ENCODE data around the gene KCNH4.

KCNH4 gene

DNA sequence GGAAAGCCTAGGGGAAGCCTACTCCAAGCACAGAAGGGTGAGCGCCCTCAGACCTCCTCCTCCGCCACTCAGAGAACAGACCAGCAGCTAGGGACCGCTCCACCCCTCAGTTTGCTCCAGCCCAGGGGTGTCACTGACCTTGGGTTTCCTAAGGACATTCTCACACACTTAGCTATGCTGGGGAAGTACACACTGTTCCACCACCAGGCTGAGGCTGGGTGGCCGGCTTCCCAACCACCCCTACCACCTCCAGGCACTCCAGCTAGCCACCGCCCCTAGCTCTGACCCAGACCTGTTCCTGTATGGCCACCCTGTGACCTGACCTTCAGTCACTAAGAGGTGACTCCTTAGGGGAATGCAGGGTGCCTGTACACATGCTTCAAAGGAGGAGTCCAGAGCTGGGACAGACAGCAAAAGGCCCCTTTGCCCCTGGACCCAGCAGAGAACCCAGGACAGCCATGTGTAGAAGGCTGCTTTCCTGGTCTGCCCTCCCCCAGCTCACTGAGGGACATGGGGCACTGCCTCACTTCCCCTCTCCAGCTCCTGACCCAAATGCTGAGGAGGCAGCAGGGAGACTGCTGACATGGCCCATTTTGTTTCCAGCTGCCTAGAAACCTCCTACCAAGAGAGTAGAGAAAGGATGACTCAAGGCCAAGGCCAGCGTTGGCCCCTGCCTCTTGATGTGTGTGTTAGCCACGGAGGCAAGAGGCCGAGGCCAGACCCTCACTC, 51.7 kb downstream of the KCNH4 start:
- Histone ChIP-seq H3K36me3 (ENCODE audit: insufficient read depth, low read length) (peaks cover 10% of the 10 kb centered on the region; the same call in 1 of the 2 replicates), H3K9ac (ENCODE audit: low read depth, low read length) (no peak overlapping the region), H3K9me3 (ENCODE audit: control insufficient read depth, insufficient read depth, low read length) (no peaks in the 10 kb centered on the region), H3K4me1 (ENCODE audit: insufficient read depth, low read length) (no peaks in the 10 kb centered on the region; the same call in 1 of the 2 replicates)

DNA sequence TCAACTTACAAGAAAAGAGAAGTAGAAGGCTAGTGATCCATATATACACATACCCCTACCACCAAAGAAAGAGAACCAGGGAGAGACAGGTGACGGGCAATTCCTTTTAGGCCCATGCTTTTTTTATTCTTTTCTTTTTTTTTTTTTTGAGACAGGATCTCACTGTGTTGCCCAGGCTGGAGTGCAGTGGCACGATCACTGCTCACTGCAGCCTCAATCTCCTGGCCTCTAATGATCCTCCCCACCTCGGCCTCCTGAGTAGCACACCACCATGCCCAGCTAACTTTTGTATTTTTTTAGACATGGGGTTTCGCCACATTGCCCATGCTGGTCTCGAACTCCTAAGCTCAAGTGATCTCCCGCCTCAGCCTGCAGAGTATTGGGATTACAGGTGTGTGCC, 53.5 kb downstream of the KCNH4 start:
- Histone ChIP-seq H3K36me3 (ENCODE audit: insufficient read depth, low read length) (peaks cover 10% of the 10 kb centered on the region; the same call in 1 of the 2 replicates), H3K9ac (ENCODE audit: low read depth, low read length) (no peak overlapping the region)

DNA sequence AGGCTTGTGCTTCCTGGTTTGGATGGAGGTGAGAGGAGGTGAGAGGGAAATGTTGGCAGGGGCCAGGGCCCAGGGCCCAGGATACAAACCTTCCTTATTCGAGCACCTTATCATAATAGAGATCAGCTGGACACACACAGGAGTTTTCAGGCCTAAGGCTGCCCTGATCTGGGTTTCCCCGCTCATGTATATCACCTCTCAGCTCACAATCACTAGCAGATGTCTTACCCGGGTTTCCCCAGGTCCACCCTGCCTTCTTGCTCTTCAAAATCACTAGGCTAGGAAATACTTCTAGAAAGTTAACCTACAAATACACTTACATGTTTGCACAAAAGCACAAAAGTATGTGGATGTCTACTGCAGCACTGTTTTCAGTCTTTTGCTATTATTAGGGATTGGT, 54.1 kb downstream of the KCNH4 start:
- Histone ChIP-seq H3K36me3 (ENCODE audit: insufficient read depth, low read length) (peaks cover 10% of the 10 kb centered on the region; the same call in 1 of the 2 replicates), H3K9me3 (ENCODE audit: control insufficient read depth, insufficient read depth, low read length) (no peaks in the 10 kb centered on the region), H3K4me1 (ENCODE audit: insufficient read depth, low read length) (peaks cover 4% of the 10 kb centered on the region; the same call in 1 of the 2 replicates), H3K9ac (ENCODE audit: low read depth, low read length) (no peak overlapping the region)

More for the DNA sequence above, 53.5 kb downstream of the KCNH4 start:
- Histone ChIP-seq H3K4me1 (ENCODE audit: insufficient read depth, low read length) (peaks cover 4% of the 10 kb centered on the region; the same call in 1 of the 2 replicates), H3K9me3 (ENCODE audit: control insufficient read depth, insufficient read depth, low read length) (no peaks in the 10 kb centered on the region)

DNA sequence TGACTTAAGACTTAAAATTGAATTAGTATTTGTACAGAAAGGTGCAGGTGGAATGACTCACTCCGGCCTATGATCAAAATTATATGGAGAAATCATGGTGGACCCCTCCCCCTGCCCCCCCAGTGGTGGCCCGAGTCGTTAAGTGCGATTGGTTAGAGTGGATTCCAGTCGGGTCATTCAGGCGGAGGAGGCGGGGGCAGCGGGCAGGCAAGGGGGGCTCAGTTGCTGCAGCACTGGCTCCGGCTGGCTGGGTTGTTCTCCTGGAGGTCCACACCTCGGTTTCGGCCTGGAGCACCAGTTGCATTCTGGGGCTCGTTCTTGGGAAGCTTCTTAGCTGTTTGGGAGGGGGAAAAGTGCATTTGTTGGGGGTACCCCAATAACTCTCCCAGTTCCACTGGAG, 55.4 kb downstream of the KCNH4 start:
- Histone ChIP-seq H3K36me3 (ENCODE audit: insufficient read depth, low read length) (peaks cover 10% of the 10 kb centered on the region; the same call in 1 of the 2 replicates), H3K9ac (ENCODE audit: low read depth, low read length) (no peak overlapping the region), H3K4me1 (ENCODE audit: insufficient read depth, low read length) (peaks cover 7% of the 10 kb centered on the region), H3K9me3 (ENCODE audit: control insufficient read depth, insufficient read depth, low read length) (no peaks in the 10 kb centered on the region)

DNA sequence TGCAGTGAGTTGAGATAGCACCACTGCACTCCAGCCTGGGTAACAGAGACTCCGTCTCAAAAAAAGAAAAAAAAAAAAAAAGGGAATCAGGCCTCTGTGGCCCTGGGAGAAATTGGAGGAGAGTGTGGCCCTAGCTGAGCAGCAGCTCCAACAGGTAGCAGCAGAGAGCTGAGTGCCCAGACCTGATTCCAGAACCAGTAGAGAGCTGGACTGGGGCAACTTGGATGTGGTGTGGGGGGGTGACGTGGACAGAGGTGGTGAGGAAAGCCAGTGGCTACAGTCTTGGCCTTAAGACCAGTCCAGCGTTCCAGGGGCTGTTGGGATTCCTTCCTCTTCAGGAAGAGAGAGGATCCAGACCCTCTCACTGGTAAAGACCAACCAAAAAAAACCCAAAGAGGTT, 56.7 kb downstream of the KCNH4 start:
- peaks cover 10% of the 10 kb centered on the region; the same call in 1 of the 2 replicates for H3K36me3 ChIP-seq (ENCODE audit: insufficient read depth, low read length)
- no peak overlapping the region for H3K9ac ChIP-seq (ENCODE audit: low read depth, low read length)
- no peaks in the 10 kb centered on the region for H3K9me3 ChIP-seq (ENCODE audit: control insufficient read depth, insufficient read depth, low read length)
- H3K4me1 ChIP-seq (ENCODE audit: insufficient read depth, low read length) = peaks cover 11% of the 10 kb centered on the region

DNA sequence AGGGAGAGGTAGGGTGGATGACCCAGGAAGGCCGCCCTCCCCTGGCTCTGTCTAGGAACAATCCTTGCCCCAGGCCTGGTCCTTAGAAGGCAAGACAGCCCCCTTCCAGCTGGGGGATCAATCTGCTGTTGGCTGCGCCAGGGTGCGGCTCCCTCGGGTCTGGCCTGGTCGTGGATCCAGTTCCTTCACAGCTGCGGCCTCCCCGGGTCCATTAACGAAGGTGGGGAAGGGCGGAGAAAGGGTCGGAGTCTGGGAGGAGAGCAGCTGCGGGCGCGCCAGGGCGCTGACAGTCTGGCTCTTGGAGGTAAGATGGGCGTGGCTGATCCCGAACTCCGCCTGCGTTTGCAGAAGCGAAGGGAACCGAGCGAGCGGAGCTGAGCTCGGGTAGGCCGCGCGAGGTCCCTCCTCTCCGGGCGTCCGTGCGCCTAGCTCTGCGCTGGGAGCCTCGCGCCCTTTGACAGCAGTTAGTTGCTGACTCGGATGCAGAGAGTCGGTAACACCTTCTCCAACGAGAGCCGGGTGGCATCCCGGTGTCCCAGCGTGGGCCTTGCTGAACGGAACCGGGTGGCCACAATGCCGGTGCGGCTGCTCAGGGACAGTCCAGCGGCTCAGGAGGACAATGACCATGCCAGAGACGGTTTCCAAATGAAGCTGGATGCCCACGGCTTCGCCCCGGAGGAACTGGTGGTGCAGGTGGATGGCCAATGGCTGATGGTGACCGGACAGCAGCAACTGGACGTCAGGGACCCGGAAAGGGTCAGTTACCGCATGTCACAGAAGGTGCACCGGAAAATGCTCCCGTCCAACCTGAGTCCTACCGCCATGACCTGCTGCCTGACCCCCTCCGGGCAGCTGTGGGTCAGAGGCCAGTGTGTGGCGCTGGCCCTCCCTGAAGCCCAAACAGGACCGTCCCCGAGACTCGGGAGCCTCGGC, 58.3 kb downstream of the KCNH4 start, which contains the start of gene HSPB9:
Gene HSPB9 (plus strand): TSS at position 434 of the 933 bp plus-strand sequence. CDS start 47 bp downstream, at position 481.
- H3K9me3 ChIP-seq (ENCODE audit: control insufficient read depth, insufficient read depth, low read length) = no peaks in the 10 kb centered on the region
- peaks cover 11% of the 10 kb centered on the region for H3K4me1 ChIP-seq (ENCODE audit: insufficient read depth, low read length)
- H3K9ac ChIP-seq (ENCODE audit: low read depth, low read length) = peak within 1 kb of the TSS; percentile 15; the same call in 1 of the 2 replicates
- peaks cover 4% of the 10 kb centered on the region; the same call in 1 of the 2 replicates for H3K36me3 ChIP-seq (ENCODE audit: insufficient read depth, low read length)

DNA sequence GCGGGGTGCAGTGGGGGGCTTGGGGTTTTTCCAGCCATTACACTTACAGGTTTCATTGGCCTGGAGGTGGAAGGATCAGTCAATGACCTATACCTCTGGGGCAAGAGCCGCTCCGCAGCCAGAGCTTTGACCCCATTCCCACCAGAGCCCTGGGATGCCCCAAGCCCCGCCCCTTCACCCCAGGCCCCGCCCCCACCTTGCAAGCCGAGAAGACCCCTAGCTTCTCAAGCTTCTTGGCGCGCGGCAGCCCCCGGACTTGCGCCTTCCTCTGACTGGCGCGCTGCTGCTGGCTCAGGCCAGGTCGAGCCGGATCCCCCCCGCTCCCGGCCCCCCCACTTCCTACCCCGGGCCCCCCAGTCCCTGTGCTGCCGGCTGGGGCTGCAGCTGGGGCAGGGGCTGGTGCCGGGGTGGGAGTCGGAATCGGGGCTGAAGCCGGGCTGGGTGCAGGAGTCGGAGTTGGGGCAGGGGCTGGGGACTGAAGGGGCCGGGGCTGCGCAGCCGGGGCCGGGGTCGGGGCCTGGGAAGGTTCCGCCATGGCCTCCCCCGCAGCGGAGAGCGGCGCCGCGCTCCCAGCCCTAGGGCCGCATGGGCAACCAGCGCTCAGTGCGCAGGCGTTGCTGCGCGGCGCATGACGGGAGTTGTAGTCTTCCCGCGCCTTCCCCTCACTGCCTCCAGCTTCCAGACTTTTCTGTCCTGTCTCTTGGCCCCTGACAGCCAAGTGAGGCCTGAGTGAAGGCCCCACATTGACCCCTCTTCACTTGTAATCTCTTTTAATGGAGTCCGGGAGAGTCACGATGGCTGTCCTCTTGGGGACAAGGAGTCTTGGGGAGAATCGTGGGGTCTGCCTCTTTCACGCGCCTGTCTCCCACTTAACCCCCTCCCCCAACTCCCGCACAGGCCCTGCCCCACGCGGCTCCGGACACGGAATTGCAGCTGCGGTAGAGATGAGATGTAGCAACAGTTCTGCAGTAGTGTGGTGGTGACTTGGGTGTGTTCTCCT, 59.9 kb downstream of the KCNH4 start, which contains the start of gene KAT2A:
Gene KAT2A (minus strand): TSS at position 598 of the 1,000 bp plus-strand sequence. CDS start 63 bp downstream, at position 535.
- H3K4me1 ChIP-seq (ENCODE audit: insufficient read depth, low read length) = peaks cover 11% of the 10 kb centered on the region
- H3K9ac ChIP-seq (ENCODE audit: low read depth, low read length) = peak within 1 kb of the TSS; percentile 37
- H3K36me3 ChIP-seq (ENCODE audit: insufficient read depth, low read length) = peaks cover 4% of the 10 kb centered on the region; the same call in 1 of the 2 replicates
- no peaks in the 10 kb centered on the region for H3K9me3 ChIP-seq (ENCODE audit: control insufficient read depth, insufficient read depth, low read length)

DNA sequence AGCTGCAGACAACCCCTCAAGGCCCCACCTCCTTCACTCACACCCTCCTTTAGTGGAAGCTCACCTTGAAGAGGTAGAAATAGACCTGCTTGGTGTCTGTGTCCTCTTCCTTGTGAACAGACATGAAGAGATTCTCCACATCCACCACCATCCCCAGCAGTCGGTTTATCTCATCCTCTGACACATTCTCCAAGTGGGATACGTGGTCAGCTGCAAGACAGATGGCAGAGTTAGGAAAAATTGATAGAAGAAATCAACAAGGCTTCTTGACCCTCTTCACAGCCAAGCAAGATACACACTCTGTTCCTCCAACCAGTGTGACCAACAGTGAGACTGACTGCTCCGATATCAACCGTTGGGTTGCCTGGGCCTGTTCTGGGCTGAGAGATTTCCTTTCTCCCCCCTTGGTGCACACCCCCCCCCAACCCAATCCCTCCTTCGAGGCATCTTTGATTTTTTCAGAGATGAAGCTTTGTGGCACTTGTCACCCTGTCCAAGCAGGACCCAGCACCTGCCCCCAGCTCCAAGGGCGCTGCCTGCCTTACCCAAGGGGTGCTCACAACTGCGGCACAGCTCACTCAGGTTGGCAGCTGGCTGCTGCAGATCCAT, 60.7 kb downstream of the KCNH4 start:
- Histone ChIP-seq H3K9ac (ENCODE audit: low read depth, low read length) (peak overlapping the region; percentile 37), H3K9me3 (ENCODE audit: control insufficient read depth, insufficient read depth, low read length) (no peaks in the 10 kb centered on the region), H3K36me3 (ENCODE audit: insufficient read depth, low read length) (no peaks in the 10 kb centered on the region)

DNA sequence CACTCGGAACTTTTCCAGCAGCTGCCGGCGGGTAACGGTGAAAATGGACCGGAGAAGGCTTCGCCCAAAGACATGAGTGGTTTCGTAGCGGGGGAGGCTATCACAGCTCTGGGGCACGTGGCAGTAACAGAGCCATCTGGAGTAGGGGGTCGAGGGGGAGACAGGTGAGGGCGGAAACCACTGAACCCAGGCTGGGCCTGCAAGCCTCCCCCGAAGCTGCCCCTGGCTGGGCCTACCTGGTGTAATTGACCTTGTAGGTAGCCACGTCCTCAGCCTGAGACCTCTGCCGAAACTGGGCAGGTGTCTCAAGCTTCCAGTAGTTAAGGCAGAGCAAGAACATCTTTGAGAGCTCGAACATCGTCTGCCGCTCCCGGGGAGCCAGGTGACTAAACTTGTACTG, 61.6 kb downstream of the KCNH4 start:
- no peak overlapping the region for H3K9ac ChIP-seq (ENCODE audit: low read depth, low read length)
- H3K9me3 ChIP-seq (ENCODE audit: control insufficient read depth, insufficient read depth, low read length) = no peaks in the 10 kb centered on the region
- peaks cover 11% of the 10 kb centered on the region for H3K4me1 ChIP-seq (ENCODE audit: insufficient read depth, low read length)
- no peaks in the 10 kb centered on the region for H3K36me3 ChIP-seq (ENCODE audit: insufficient read depth, low read length)

More for the DNA sequence above, 60.7 kb downstream of the KCNH4 start:
- peaks cover 11% of the 10 kb centered on the region for H3K4me1 ChIP-seq (ENCODE audit: insufficient read depth, low read length)

DNA sequence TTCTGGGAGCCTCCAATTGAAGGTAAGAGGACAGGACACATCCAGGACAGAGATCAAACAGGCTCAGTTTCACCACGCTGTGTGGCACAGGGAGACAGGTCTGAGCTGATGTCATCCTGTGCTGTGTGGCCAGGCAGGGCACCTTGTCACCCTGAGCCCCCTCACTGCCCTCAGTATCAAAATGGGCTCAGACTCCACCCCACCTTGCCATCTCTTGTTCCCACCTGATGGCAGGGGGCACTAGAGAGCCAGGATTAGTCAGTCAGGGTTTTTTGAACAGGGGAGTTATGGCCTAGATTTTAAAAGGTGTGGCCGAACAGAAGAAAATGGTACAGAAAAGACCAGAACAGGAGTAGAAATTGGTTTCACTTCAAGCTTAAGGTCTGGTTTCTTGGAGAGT, 62.4 kb downstream of the KCNH4 start:
- Histone ChIP-seq H3K9ac (ENCODE audit: low read depth, low read length) (no peak overlapping the region), H3K36me3 (ENCODE audit: insufficient read depth, low read length) (no peaks in the 10 kb centered on the region), H3K4me1 (ENCODE audit: insufficient read depth, low read length) (peaks cover 11% of the 10 kb centered on the region), H3K9me3 (ENCODE audit: control insufficient read depth, insufficient read depth, low read length) (no peaks in the 10 kb centered on the region)

DNA sequence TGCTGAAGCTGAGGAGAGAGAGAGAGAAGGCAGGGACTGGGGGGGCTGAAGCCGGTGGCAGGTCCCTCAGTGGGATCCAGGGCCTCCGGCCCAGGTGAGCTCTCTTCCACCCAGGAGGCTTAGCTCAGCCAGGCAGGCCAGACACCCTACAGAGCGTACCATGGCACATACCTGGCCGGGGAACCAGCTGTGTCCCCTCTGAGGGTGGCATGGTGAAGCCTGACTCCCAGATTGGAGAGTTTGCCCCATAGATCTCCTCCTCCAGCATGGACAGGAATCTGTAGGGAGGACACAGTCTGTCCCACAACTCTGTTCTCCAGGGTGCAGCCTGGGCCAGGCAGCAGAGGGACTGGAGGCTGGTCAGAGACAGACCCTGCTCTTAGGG, 62.8 kb downstream of the KCNH4 start:
- H3K4me1 ChIP-seq (ENCODE audit: insufficient read depth, low read length) = peaks cover 10% of the 10 kb centered on the region
- H3K9me3 ChIP-seq (ENCODE audit: control insufficient read depth, insufficient read depth, low read length) = no peaks in the 10 kb centered on the region
- no peak overlapping the region for H3K9ac ChIP-seq (ENCODE audit: low read depth, low read length)
- no peaks in the 10 kb centered on the region for H3K36me3 ChIP-seq (ENCODE audit: insufficient read depth, low read length)

DNA sequence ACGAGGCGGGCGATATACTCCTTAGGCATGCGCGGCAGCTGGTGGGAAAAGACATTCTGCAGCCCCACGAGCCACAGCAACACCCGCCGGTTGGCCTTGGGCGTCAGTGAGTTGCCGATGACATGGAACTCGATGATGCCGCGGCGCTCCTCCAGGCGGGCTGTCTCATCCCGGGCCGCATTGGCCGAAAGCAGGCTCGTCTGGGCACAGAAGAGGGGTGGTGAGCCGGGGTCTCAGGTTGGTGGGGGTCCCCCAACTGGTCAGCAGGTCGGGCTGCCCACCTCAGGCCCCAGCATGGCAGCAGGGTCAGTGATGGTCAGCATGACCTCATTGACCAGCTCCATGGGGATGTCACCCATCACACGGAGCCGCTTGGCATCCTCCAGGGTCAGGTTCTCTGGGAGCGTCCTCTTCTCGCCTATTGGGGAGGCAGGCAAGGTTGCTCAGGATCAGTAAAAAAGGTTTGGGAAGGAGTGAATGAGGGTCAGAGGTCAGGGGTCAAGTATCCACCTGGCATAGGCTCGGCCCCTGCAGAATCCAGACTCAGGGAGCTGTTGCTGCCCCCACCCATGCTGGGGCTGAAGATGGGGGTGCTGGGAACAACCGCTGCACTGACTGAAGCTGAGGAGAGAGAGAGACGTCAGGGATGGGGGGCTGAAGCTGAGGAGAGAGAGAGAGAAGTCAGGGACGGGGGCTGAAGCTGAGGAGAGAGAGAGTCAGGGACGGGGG, 63.4 kb downstream of the KCNH4 start:
- no peaks in the 10 kb centered on the region for H3K9me3 ChIP-seq (ENCODE audit: control insufficient read depth, insufficient read depth, low read length)
- H3K9ac ChIP-seq (ENCODE audit: low read depth, low read length) = no peak overlapping the region
- no peaks in the 10 kb centered on the region for H3K36me3 ChIP-seq (ENCODE audit: insufficient read depth, low read length)
- peaks cover 10% of the 10 kb centered on the region for H3K4me1 ChIP-seq (ENCODE audit: insufficient read depth, low read length)
